ENCODE data around the gene MCRIP2. TPM values are rescaled to one million over a fixed set of nuclear protein-coding genes. Genes with fewer than 3 reads are reported as not detected.

MCRIP2 gene
- total and polyA plus RNA-seq, 9 of the 15 experiments (the other 6 are each of a cell fraction or from before 2014, with no cell fraction given) = 0.80 to 120 (median 35.2) TPM

GRCh38 chr16:642189-643049 lies 791 bp downstream of the MCRIP2 start (continued):
- TF ChIP-seq E2F8 (IDR thresholded peaks at IDR 0.05; ENCODE audit: low read depth, partially characterized antibody) (no peak), BRD4 (IDR thresholded peaks at IDR 0.05) (no peak), E2F3 (CRISPR knock-in tag; IDR thresholded peaks at IDR 0.05) (0 out of 2 replicates have a peak, but pooled peaks have one; percentile 59), FOXM1 (IDR thresholded peaks at IDR 0.05; ENCODE audit: low read depth) (no peak), FOXM1 (CRISPR knock-in tag; IDR thresholded peaks at IDR 0.05; ENCODE audit: low read depth) (peak; percentile 74; the same call in 1 of the 2 replicates), ZNF232 (CRISPR knock-in tag; IDR thresholded peaks at IDR 0.05) (peak; percentile 65), TAF9B (IDR thresholded peaks at IDR 0.05; ENCODE audit: partially characterized antibody) (no peak), ETV1 (tag; conservative IDR thresholded peaks at IDR 0.05; ENCODE audit: low read depth) (peak; percentile 44; the same call in 1 of the 2 replicates), ZC3H4 (CRISPR knock-in tag; IDR thresholded peaks at IDR 0.05; ENCODE audit: borderline replicate concordance) (peak; percentile 18; the same call in 1 of the 2 replicates), CREB5 (CRISPR knock-in tag; IDR thresholded peaks at IDR 0.05) (no peak), ZNF280B (CRISPR knock-in tag; IDR thresholded peaks at IDR 0.05) (no peak), SREBF2 (CRISPR knock-in tag; IDR thresholded peaks at IDR 0.05) (no peak), ESRRA (IDR thresholded peaks at IDR 0.05; ENCODE audit: borderline replicate concordance, low read depth) (peak; percentile 98), POLR2G (IDR thresholded peaks at IDR 0.05; ENCODE audit: low read depth, low read length) (no peak; the same call in 1 of the 2 replicates), SMARCA5 (IDR thresholded peaks at IDR 0.05) (no peak), HDAC1 (IDR thresholded peaks at IDR 0.05) (0 out of 4 replicates have a peak, but pooled peaks of 1 of the 2 experiments have one; percentile 22), ELF1 (tag; IDR thresholded peaks at IDR 0.05) (peak; percentile 74), ZHX1 (conservative IDR thresholded peaks at IDR 0.05; ENCODE audit: low read length) (no peak), XRCC3 (IDR thresholded peaks at IDR 0.05) (no peak), ELF2 (CRISPR knock-in tag; IDR thresholded peaks at IDR 0.05) (peak; percentile 60; the same call in 1 of the 2 replicates)
